Colonic mucosa (tissue), 4 donors: ENCODE results near the gene DAPK2. TPM values are rescaled to one million over a fixed set of nuclear protein-coding genes. Genes with fewer than 3 reads are reported as not detected.

Experiments used
- DNase-seq: peaks from one replicate; pipeline ENCODE4 v3.0.0-alpha.2; 2020
- H3K27ac ChIP-seq: fragments of 200-600 bp; one replicate; pipeline ENCODE4 v1.8.0; 2021
- H3K27me3 ChIP-seq: fragments of 200-600 bp; one replicate; pipeline ENCODE4 v1.8.0; 2021
- H3K36me3 ChIP-seq: fragments of 200-600 bp; one replicate; pipeline ENCODE4 v1.8.0; 2021
- H3K4me1 ChIP-seq: fragments of 200-600 bp; one replicate; pipeline ENCODE4 v1.8.0; 2021; ENCODE audit warnings: mild to moderate bottlenecking
- H3K4me3 ChIP-seq: fragments of 200-600 bp; one replicate; pipeline ENCODE4 v1.8.0; 2021
- H3K9ac ChIP-seq, 2 donors: one replicate each; pipeline ENCODE4 v1.7.0; 2013; ENCODE audit warnings: control low read depth in 2 of 2, low read depth in 2 of 2, low read length in 2 of 2
- H3K9me3 ChIP-seq: fragments of 200-600 bp; one replicate; pipeline ENCODE4 v1.8.0; 2021
- CTCF ChIP-seq: fragments of 200-600 bp; IDR thresholded peaks from one replicate; pipeline ENCODE4 v1.8.0; 2022; ENCODE audit warnings: antibody characterized with exemption, mild to moderate bottlenecking
- intact Hi-C: fragments of 100-400 bp; cut with DNase I; formaldehyde crosslinking; loops from one replicate; pipeline ENCODE4 v1.14.1; 2022
- total RNA-seq, 2 donors: library from RNA; stranded (reverse); fragmentation: NEBNext Ultra II Directional in 1 of 2; extraction: Animal tissue kit (Norgen Biotek cat#: 25700) in 1 of 2; gene quantifications; one replicate each; pipeline ENCODE4 v1.2.1, GENCODE V29; 2021
- donor health status: healthy.
- donor health status: DM: no; HTN: no; CAD: no.
- donor health status: DM: no; HTN: no; CAD: no.

Gene DAPK2
- total RNA-seq, 2 donors from 2014 or later, result 23.7 to 26.5 TPM

- H3K9me3 ChIP-seq, result no peaks in the 10 kb centered on the region
- H3K27me3 ChIP-seq, result no peaks in the 10 kb centered on the region
- no peak overlapping the region for H3K9ac ChIP-seq
- H3K27ac ChIP-seq, result no peak overlapping the region
- intact Hi-C loops, result no loop called here
- no peaks in the 10 kb centered on the region for H3K36me3 ChIP-seq
- H3K4me1 ChIP-seq, result no peaks in the 10 kb centered on the region
- DNase-seq, result no peak
- no peak overlapping the region for H3K4me3 ChIP-seq
- TF ChIP-seq CTCF, result no peak
These were observed 118.0 kb downstream of the DAPK2 start for GRCh38 chr15:63928185-63928842.

DNA sequence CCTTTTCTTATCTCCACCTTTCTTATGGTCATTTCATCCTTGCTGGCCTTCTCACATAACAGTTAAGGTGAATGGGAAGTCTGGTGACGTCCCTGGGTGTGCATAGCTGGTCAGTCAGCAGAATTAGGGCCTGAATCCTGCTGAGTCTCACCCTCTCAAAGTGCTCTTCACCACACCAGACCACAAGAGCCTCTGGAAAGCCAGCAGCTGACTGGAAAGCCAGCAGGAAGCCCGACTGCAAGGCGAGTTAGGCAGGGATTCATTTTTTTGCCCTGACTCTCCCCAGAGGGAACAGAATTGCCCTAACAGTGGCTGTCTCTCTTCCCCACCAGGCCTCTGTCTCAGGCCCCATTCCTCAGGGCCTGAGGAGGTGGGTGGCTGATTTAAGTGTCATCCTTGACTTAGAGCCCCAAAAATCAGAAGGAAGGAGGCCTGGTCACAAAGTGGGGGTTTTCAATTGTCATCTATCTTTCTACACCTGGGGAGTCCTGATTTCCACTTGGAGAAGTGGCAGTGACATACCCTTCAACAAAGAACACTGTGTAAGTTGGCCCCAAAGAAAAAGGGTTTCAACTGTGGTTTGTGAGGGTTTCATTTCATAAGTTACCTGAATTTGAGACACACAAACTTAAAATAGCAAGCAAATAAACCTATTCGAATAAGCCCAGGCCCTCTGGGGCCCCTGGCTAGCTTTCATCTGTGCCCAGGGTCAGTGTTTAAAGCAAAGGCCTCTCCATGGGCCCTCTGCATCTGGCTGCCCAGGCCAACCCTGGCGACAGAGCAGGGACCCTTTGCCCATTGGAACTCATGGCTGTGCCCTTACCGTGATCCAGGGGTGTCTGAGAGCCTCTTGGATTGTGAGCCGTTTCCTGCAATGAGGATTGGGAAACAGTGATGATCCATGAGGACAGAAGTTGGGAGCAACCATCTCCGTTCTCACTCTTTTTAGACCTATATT lies 122.0 kb downstream of the DAPK2 start:
- H3K36me3 ChIP-seq, result no peaks in the 10 kb centered on the region
- no peak for DNase-seq
- H3K27me3 ChIP-seq, result no peaks in the 10 kb centered on the region
- no peak overlapping the region for H3K4me3 ChIP-seq
- H3K27ac ChIP-seq, result no peak overlapping the region
- no peaks in the 10 kb centered on the region for H3K9me3 ChIP-seq
- no peak overlapping the region for H3K9ac ChIP-seq
- intact Hi-C loops, result no loop called here
- no peaks in the 10 kb centered on the region for H3K4me1 ChIP-seq
- no peak for TF ChIP-seq CTCF

GRCh38 chr15:63922916-63923315 lies 123.4 kb downstream of the DAPK2 start:
- TF ChIP-seq CTCF, result no peak
- no peaks in the 10 kb centered on the region for H3K4me1 ChIP-seq
- intact Hi-C loops, result no loop called here
- H3K27me3 ChIP-seq, result no peaks in the 10 kb centered on the region
- no peaks in the 10 kb centered on the region for H3K36me3 ChIP-seq
- H3K9ac ChIP-seq, result no peak overlapping the region
- no peaks in the 10 kb centered on the region for H3K9me3 ChIP-seq
- H3K4me3 ChIP-seq, result no peak overlapping the region
- H3K27ac ChIP-seq, result no peak overlapping the region
- no peak for DNase-seq

DNA sequence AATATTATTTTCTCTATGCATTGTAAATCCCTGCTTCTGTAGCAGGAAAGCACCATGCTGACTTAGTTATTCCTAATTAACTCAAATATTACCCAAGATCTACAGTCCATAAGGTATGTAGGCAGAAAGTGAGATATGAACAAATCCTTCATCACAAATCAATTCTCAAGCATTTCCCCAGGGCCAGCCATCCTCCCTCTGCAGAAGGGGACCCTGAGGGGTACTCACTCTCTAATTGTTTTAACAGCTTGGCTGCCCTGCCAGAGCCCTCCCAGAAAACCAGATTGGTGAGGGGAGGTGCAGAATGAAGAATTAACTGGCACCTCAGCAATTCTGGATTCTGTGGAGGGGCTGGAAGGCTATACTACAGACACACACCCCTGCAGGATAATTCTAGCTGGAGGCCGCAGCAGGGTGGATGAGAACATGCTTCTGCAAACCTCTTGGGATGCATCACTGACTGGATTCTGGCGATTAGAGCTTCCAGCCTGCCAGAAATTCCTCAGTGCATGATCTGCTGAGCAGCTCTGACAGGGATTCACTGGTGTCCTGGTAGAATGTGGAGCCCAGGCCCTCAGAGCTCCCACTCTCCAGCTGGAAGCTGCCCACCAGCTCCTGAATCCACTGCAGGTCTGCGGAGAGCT lies 123.9 kb downstream of the DAPK2 start:
- intact Hi-C loops, result no loop called here
- Histone ChIP-seq H3K4me1 (no peaks in the 10 kb centered on the region), H3K9ac (no peak overlapping the region), H3K27me3 (no peaks in the 10 kb centered on the region), H3K4me3 (no peak overlapping the region), H3K36me3 (no peaks in the 10 kb centered on the region), H3K27ac (no peak overlapping the region), H3K9me3 (no peaks in the 10 kb centered on the region)
- DNase-seq, result no peak
- TF ChIP-seq CTCF, result no peak

GRCh38 chr15:63920504-63921175 lies 125.6 kb downstream of the DAPK2 start:
- H3K9me3 ChIP-seq, result no peaks in the 10 kb centered on the region
- no peak overlapping the region for H3K9ac ChIP-seq
- intact Hi-C loops, result no loop called here
- DNase-seq, result no peak
- no peaks in the 10 kb centered on the region for H3K36me3 ChIP-seq
- H3K27me3 ChIP-seq, result no peaks in the 10 kb centered on the region
- no peak overlapping the region for H3K4me3 ChIP-seq
- H3K27ac ChIP-seq, result no peak overlapping the region
- TF ChIP-seq CTCF, result no peak
- H3K4me1 ChIP-seq, result no peaks in the 10 kb centered on the region
